Ovary (tissue), 3 donors: ENCODE data around the gene AFF3.

Source experiments
- EP300 ChIP-seq: sonication (generic); formaldehyde crosslinking; IDR thresholded peaks from one replicate; pipeline ENCODE4 v1.6.1; 2017; ENCODE audit warnings: antibody characterized with exemption
- POLR2A ChIP-seq: fragments of 450-650 bp; IDR thresholded peaks from one replicate; pipeline ENCODE4 v1.6.1; 2017; ENCODE audit warnings: antibody characterized with exemption, mild to moderate bottlenecking, moderate library complexity
- TF ChIP-seq, protein P1 (sequence below), 3 donors: fragments of 450-650 bp in 2 of 3; fragments of 200-600 bp in 1 of 3; IDR thresholded peaks; one replicate each; pipeline versions ENCODE4 v1.5.1 to v1.8.0; 2016 to 2022; ENCODE audit warnings: antibody characterized with exemption in 3 of 3, mild to moderate bottlenecking in 1 of 3
- donor health status: DM: no; HTN: no; CAD: no.

DNA sequence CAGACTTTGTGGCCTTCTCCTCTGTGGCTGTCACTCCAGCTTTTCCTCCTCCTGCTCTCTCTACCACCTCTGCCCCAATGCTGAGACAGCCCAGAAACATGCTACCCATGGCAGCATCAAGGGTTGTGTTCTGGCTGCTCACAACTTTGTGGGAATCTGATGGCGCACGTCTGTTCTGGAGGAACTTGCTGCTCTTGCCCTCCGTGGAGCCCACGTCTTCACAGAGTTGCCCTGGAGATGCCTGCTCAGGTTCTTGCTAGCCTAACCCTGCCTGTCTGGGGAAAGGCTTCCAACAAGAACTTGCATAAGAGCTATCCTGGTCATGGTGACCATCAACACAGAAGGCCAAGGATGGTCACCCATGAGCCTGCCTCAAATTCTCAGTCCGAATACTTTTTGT is 237.4 kb downstream of the AFF3 start:
- TF ChIP-seq, protein P1, sequence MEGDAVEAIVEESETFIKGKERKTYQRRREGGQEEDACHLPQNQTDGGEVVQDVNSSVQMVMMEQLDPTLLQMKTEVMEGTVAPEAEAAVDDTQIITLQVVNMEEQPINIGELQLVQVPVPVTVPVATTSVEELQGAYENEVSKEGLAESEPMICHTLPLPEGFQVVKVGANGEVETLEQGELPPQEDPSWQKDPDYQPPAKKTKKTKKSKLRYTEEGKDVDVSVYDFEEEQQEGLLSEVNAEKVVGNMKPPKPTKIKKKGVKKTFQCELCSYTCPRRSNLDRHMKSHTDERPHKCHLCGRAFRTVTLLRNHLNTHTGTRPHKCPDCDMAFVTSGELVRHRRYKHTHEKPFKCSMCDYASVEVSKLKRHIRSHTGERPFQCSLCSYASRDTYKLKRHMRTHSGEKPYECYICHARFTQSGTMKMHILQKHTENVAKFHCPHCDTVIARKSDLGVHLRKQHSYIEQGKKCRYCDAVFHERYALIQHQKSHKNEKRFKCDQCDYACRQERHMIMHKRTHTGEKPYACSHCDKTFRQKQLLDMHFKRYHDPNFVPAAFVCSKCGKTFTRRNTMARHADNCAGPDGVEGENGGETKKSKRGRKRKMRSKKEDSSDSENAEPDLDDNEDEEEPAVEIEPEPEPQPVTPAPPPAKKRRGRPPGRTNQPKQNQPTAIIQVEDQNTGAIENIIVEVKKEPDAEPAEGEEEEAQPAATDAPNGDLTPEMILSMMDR (IDR thresholded peaks at IDR 0.05) = no peak
- TF ChIP-seq EP300 (no peak), POLR2A (no peak)
